HepG2 (cell line): ENCODE results near the gene OASL. TPM values are rescaled to one million over a fixed set of nuclear protein-coding genes. Genes with fewer than 3 reads are reported as not detected.
A peak's percentile ranks its signal among the peaks of the same experiment; 100 is the strongest.

Experiments used
- ATM ChIP-seq: fragments of 450-650 bp; IDR thresholded peaks from 2 replicates; pipeline ENCODE4 v1.7.1; 2017; ENCODE audit warnings: mild to moderate bottlenecking, borderline replicate concordance
- CBFB ChIP-seq: sonication (generic); formaldehyde crosslinking; IDR thresholded peaks from 2 replicates; pipeline ENCODE4 v1.4.0; 2020; ENCODE audit warnings: missing genetic modification reagents
- FOSL1 ChIP-seq: sonication (generic); formaldehyde crosslinking; IDR thresholded peaks from 2 replicates; pipeline ENCODE4 v1.9.0; 2021; ENCODE audit warnings: missing genetic modification reagents, borderline replicate concordance
- GMEB2 ChIP-seq: IDR thresholded peaks from 2 replicates; pipeline ENCODE4 v1.6.1; 2016; ENCODE audit warnings: missing biosample characterization, missing genetic modification reagents, low read depth
- HMG20A ChIP-seq: IDR thresholded peaks from 2 replicates; pipeline ENCODE4 v1.6.1; 2016; ENCODE audit warnings: borderline replicate concordance
- KDM2A ChIP-seq: sonication (generic); formaldehyde crosslinking; IDR thresholded peaks from 2 replicates; pipeline ENCODE4 v1.4.0; 2020; ENCODE audit warnings: low read depth, missing genetic modification reagents, borderline replicate concordance
- MAFK ChIP-seq, 2 experiments: IDR thresholded peaks in 1 of 2; conservative IDR thresholded peaks in 1 of 2; 2 replicates each; pipeline ENCODE4 v1.6.1; 2011; ENCODE audit warnings: improper control_type of control experiment in 2 of 2, low read length in 2 of 2
- MATR3 ChIP-seq: sonication (generic); formaldehyde crosslinking; IDR thresholded peaks from 2 replicates; pipeline ENCODE4 v1.4.0; 2020; ENCODE audit warnings: missing genetic modification reagents
- NCOR1 ChIP-seq: fragments of 200-600 bp; sonication (generic); IDR thresholded peaks from 2 replicates; pipeline ENCODE4 v1.7.0; 2017; ENCODE audit warnings: antibody characterized with exemption, low read length, borderline replicate concordance
- NONO ChIP-seq, 2 experiments: fragments of 450-650 bp in 1 of 2; sonication (generic) in 1 of 2; formaldehyde crosslinking in 1 of 2; IDR thresholded peaks in 1 of 2; conservative IDR thresholded peaks in 1 of 2; 2 replicates each; pipeline versions ENCODE4 v1.6.1 to v1.8.0; 2017 to 2022; ENCODE audit warnings: mild to moderate bottlenecking in 1 of 2, missing genetic modification reagents in 1 of 2, moderate library complexity in 1 of 2
- PAX8 ChIP-seq: sonication (generic); formaldehyde crosslinking; IDR thresholded peaks from 2 replicates; pipeline ENCODE4 v1.8.0; 2022; ENCODE audit warnings: mild to moderate bottlenecking, missing genetic modification reagents, borderline replicate concordance
- POGZ ChIP-seq: sonication (generic); formaldehyde crosslinking; IDR thresholded peaks from 2 replicates; pipeline ENCODE4 v1.4.0; 2020; ENCODE audit warnings: mild to moderate bottlenecking, missing genetic modification reagents
- SALL1 ChIP-seq: sonication (generic); formaldehyde crosslinking; IDR thresholded peaks from 2 replicates; pipeline ENCODE4 v1.8.0; 2022; ENCODE audit warnings: mild to moderate bottlenecking, missing genetic modification reagents
- SAP130 ChIP-seq: IDR thresholded peaks from 2 replicates; pipeline ENCODE4 v1.6.1; 2016; ENCODE audit warnings: low read depth
- SOX5 ChIP-seq: IDR thresholded peaks from 2 replicates; pipeline ENCODE4 v1.6.1; 2016; ENCODE audit warnings: borderline replicate concordance
- SP4 ChIP-seq: sonication (generic); formaldehyde crosslinking; IDR thresholded peaks from 2 replicates; pipeline ENCODE4 v1.8.1; 2023; ENCODE audit warnings: mild to moderate bottlenecking, missing genetic modification reagents
- STAG1 ChIP-seq: sonication (generic); formaldehyde crosslinking; IDR thresholded peaks from 2 replicates; pipeline ENCODE4 v1.4.0; 2020; ENCODE audit warnings: missing genetic modification reagents
- THRA ChIP-seq: sonication (generic); formaldehyde crosslinking; IDR thresholded peaks from 2 replicates; pipeline ENCODE4 v1.4.0; 2020; ENCODE audit warnings: missing genetic modification reagents, borderline replicate concordance
- YEATS2 ChIP-seq: sonication (generic); formaldehyde crosslinking; IDR thresholded peaks from 2 replicates; pipeline ENCODE4 v1.4.0; 2020; ENCODE audit warnings: missing genetic modification reagents, borderline replicate concordance
- ZEB1 ChIP-seq: IDR thresholded peaks from 2 replicates; pipeline ENCODE4 v1.6.1; 2012; ENCODE audit warnings: mild to moderate bottlenecking, low read depth, inconsistent platforms; ENCODE audit not compliant: insufficient replicate concordance
- ZMYM2 ChIP-seq: sonication (generic); formaldehyde crosslinking; IDR thresholded peaks from 2 replicates; pipeline ENCODE4 v1.8.0; 2022; ENCODE audit warnings: mild to moderate bottlenecking, missing genetic modification reagents
- ZNF331 ChIP-seq: sonication (generic); formaldehyde crosslinking; IDR thresholded peaks from 2 replicates; pipeline ENCODE4 v1.4.0; 2020; ENCODE audit warnings: missing genetic modification reagents
- ZNF383 ChIP-seq: sonication (generic); formaldehyde crosslinking; IDR thresholded peaks from 2 replicates; pipeline ENCODE4 v1.4.0; 2020; ENCODE audit warnings: missing genetic modification reagents, mild to moderate bottlenecking, borderline replicate concordance
- ZNF550 ChIP-seq: sonication (generic); formaldehyde crosslinking; IDR thresholded peaks from 2 replicates; pipeline ENCODE4 v1.4.0; 2020; ENCODE audit warnings: mild to moderate bottlenecking, missing genetic modification reagents, borderline replicate concordance
- ZNF605 ChIP-seq: sonication (generic); formaldehyde crosslinking; IDR thresholded peaks from 2 replicates; pipeline ENCODE4 v1.8.0; 2022; ENCODE audit warnings: mild to moderate bottlenecking, missing genetic modification reagents
- ZNF691 ChIP-seq: sonication (generic); formaldehyde crosslinking; IDR thresholded peaks from 2 replicates; pipeline ENCODE4 v1.4.0; 2020; ENCODE audit warnings: missing genetic modification reagents, low read depth, mild to moderate bottlenecking, borderline replicate concordance
- ZNF766 ChIP-seq: sonication (generic); formaldehyde crosslinking; IDR thresholded peaks from 2 replicates; pipeline ENCODE4 v1.5.0; 2020; ENCODE audit warnings: missing genetic modification reagents, borderline replicate concordance
- polyA plus RNA-seq, 8 experiments: library from polyadenylated mRNA; depleted of rRNA in 3 of 8; stranded (reverse) in 7 of 8; unstranded in 1 of 8; fragments of >200 nt; fragmentation: Illumina TruSeq in 4 of 8; extraction: Trizol in 4 of 8; gene quantifications; 2 replicates each; pipeline versions ENCODE4 v1.2.1 to v1.2.3, GENCODE V29; 2011 to 2016; ENCODE audit warnings: low read depth in 4 of 8, missing spikeins in 1 of 8, mixed read lengths in 1 of 8; ENCODE audit not compliant: insufficient read depth in 1 of 8
- total RNA-seq, 5 experiments: library from RNA; depleted of rRNA; stranded (reverse); fragments of >200 nt; fragmentation: Illumina TruSeq; extraction: Trizol; gene quantifications; 2 replicates each; pipeline ENCODE4 v1.2.3, GENCODE V29; 2016; ENCODE audit warnings: low read depth in 1 of 5

The OASL gene
- total and polyA plus RNA-seq, 2 of the 13 experiments (the other 11 are each of a cell fraction or from before 2014, with no cell fraction given): 0.11 to 0.22 TPM

GRCh38 chr12:120978296-120979219 is 60.5 kb downstream of the OASL start, which contains the start of gene HNF1A (continued):
- TF ChIP-seq ZNF766 (CRISPR knock-in tag): peak; percentile 79; the same call in 1 of the 2 replicates
- no peak for TF ChIP-seq GMEB2
- TF ChIP-seq ZNF550 (CRISPR knock-in tag): no peak
- peak; percentile 83 for TF ChIP-seq THRA
- peak; percentile 51; the same call in 1 of the 2 replicates for TF ChIP-seq SP4 (CRISPR knock-in tag)
- TF ChIP-seq YEATS2 (CRISPR knock-in tag): peak; percentile 62
- TF ChIP-seq MATR3 (CRISPR knock-in tag): no peak
- TF ChIP-seq SALL1 (CRISPR knock-in tag): peak; percentile 98
- no peak for TF ChIP-seq NONO (IDR thresholded peaks at IDR 0.05)
- peak; percentile 89; the same call in 1 of the 2 replicates for TF ChIP-seq NONO (CRISPR knock-in tag; conservative IDR thresholded peaks at IDR 0.05)
- TF ChIP-seq ZEB1: peak; percentile 81
- TF ChIP-seq ZNF691: peak; percentile 67; the same call in 1 of the 2 replicates
- TF ChIP-seq SOX5 (CRISPR knock-in tag): peak; percentile 72
- 0 out of 2 replicates have a peak, but pooled peaks have one; percentile 52 for TF ChIP-seq PAX8
- TF ChIP-seq MAFK (conservative IDR thresholded peaks at IDR 0.05 in 1 of 2, IDR thresholded peaks at IDR 0.05 in 1 of 2; ENCODE audit: low read length in 2 of 2): no peak
- TF ChIP-seq ATM: no peak
- peak; percentile 80 for TF ChIP-seq POGZ
- TF ChIP-seq STAG1 (CRISPR knock-in tag): peak; percentile 24
- TF ChIP-seq KDM2A (CRISPR knock-in tag): peak; percentile 38; the same call in 1 of the 2 replicates
- TF ChIP-seq NCOR1: peak; percentile 93
- peak; percentile 51; the same call in 1 of the 2 replicates for TF ChIP-seq CBFB
- TF ChIP-seq SAP130 (CRISPR knock-in tag): peak; percentile 90
- TF ChIP-seq ZNF383 (CRISPR knock-in tag): no peak
- TF ChIP-seq ZNF605: no peak; the same call in 1 of the 2 replicates
- TF ChIP-seq ZNF331 (CRISPR knock-in tag): peak; percentile 70; the same call in 1 of the 2 replicates
- TF ChIP-seq HMG20A (CRISPR knock-in tag): peak; percentile 81
- TF ChIP-seq ZMYM2 (CRISPR knock-in tag): peak; percentile 64; the same call in 1 of the 2 replicates
- TF ChIP-seq FOSL1 (CRISPR knock-in tag): no peak
